ENCODE results near the gene CHCHD4.
"Not testable (repeated sequence)": the region's sequence is repeated elsewhere in the genome, so short reads cannot be mapped to it uniquely, and the experiment has no call there.

The CHCHD4 gene

DNA sequence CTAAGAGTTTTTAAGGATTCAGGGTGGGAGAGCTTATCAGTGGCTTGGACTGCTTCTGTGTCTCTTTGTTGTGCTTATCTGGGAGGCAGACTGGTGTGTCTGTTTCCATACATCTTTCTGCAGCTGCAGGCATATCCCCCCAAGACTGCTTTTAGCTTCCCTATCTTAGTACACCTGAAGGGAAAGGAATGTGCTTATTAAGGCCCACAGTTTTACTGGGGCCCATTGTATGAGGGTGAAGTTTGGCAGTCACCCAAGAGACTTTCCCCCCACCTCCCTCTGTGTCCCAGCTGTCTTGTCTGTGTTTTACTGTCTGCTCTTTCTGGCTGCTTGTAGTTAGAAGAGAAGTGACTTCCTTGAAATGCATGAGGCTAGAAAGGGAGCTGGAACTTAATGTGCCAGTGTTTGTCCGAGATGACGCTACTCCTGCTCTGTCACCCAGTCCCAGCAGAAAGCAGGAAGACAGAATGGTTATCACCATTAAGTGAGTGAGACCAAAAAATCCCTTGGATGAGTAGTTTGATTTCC is 3.7 kb downstream of the CHCHD4 start:
- in situ Hi-C loops (cut with MboI; ENCODE audit: low sequenced_read_pairs) = not testable (repeated sequence)

DNA sequence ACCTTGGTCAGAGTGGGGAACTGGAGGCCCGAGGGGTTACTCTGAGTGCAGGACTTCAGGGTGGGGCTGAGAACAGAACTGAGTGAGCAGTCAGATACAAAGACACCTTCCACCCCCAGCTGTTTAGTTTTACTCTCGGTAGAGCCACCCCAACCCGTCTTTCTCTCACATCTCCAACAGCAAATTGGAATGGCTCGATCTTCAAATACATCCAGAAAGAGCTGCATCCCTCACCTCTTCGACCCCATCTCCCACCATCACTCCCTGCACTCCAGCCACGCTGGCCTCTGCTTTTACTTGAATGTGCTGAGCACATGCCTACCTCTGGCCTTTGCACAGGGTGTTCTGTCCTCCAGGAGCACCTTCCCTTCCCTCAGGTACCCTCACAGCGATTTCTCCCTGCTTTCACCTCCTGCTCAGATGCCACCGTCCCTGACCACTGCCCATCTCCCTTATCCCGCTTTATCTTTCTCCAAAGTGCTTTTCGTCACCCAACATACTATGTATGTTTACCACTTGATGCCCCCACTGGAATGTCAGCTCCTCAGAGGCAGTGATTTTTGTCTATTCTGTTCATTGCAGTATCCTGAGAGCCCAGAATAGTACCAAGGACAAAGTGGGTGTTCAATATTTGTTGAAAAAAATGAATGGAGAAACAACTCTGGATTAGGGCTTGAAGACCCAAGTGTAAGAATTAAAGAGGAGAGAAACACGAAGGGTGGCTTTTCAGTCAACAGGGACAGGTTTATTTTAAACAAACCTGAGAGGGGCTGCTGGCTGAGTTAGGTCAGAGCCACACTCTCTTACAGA is 4.4 kb downstream of the CHCHD4 start:
- in situ Hi-C loops (cut with MboI; ENCODE audit: low sequenced_read_pairs) = no loop called here

DNA sequence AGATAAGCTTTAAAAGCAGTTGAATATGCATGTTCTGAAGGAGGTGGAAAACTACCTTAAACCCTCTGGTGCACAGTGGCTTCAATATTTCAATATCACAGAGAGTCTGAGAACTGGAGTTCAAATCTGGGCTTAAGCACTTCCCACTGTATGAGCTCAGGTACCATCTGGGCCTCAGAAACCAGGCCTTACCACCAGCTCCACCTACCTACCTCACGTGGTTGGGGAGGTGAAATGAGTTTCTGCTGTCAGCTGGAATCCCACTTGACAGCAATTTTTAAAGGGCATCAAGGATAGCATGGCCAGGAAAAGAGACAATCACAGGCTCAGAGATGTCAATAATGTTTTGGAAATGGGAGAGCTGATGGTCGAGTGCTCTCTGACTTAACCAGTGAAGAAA is 5.0 kb downstream of the CHCHD4 start:
- in situ Hi-C loops (cut with MboI; ENCODE audit: low sequenced_read_pairs) = no loop called here

DNA sequence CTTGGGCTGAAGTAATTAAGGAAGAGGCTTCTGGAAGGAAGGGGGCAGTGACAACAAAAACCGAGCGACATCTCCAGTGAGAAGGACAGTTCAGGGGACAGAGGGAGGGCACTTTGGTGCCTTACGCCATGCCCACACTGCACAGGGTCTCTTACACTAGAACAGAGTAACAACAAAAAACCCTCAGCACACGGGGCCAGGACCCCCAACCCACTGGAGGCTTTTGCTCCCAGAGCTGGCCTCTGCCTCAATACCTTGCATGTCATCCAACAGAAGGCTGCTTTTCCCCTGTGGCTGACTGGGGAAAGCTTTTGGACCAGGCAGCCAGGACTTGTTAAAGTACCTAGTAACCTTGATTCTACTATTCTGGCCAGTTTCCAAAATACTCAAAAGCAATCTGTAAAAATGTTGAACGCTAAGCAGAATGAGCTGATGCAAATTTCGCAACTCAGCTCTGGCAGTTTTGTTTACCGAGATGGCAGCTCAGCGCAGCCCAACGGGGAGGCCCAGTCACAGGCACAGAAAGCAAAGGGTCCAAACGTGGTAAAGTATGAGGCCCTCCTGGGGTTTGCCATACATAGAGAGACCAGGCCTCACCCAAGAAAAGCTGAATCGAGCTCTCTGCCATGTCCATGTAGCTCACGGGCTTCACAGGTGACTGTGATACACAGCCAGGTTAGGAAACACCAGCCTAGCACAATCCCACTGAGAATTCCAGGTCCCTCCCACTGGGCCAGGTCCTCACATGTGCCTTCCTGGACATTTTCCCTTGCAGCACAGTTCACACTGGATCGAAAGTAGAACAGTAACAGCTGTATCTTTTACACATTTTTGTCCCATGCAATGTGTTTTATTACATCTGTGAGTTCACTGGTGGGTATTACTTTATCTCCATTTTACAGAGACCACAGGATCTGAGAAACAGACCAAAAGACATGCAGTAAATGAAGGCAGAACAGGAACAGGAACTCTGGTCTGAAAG is 6.0 kb downstream of the CHCHD4 start:
- in situ Hi-C loops (cut with MboI; ENCODE audit: low sequenced_read_pairs) = no loop called here

DNA sequence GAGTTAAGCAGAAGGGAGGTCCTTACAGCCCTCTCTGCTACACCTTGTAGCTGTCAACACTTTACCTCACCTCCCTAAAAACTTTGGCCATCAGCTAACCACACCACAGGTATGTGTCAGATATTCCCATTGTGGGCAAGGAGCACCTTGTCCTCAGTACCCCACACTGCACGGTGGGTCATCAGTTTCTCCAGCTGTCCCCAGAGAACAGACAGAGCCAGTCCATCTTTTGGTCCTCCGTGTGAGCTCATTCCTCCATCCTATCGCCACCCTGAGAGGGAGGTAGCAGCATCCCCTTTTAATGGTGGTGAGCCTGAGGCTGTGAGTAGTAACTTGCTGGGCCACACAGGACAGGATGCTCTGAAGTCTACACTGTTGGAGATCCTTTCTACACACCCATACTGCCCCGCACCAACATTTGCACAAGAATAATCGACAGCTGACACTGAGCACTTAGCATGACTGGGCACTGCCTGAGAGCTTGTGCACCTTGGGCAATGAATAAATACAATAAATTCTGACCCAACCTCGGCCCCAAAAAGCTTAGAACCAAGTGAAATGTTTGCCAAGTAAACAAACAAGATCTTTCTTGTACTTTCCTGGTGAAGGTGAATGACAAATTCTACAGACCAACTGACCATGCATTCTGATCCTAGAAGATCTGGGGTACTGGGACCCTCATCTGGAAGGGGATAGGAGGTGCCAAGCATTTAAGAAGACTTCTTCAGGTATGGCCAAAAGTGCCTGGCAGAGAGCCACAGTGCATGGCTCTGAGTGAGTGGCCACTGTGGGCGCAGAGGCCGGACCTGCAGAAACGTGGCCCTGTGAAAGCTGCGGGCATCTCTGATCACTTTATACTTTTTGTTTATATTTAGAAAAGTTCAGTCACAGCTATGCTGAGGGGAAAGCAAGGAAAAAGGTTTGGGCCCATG is 6.9 kb downstream of the CHCHD4 start:
- in situ Hi-C loops (cut with MboI; ENCODE audit: low sequenced_read_pairs) = no loop called here

DNA sequence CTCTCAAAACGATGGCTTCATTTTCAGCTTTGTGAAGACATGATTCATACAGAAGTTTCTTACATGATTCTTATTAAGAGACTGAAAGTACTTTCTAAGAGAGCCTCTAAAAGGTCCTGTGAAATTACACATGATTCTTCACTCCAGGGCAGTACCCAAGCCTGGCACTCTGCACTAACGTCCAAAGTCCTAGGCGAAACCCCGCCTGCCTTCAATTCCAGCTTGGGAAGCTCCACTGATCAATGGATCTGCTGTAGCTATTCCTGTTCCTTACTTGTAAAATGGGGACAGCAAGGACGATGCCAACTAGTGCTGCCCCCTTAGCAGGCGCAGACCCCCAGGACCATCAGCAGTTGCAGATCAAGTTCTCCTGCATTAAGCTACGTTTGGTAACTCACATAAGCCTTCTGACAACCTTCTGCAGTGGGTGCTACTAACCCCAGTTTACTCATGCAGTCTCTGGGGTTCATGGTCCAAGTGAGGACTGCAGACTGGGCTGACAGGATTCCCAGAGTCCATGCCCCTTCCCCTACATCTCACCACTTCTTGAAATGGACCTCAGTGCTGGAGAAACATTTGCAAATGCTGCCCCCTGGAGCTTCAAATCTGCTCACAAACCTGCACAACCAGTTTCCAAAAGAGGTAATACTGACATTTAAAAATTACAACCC is 10.6 kb downstream of the CHCHD4 start:
- in situ Hi-C loops (cut with MboI; ENCODE audit: low sequenced_read_pairs) = no loop called here

DNA sequence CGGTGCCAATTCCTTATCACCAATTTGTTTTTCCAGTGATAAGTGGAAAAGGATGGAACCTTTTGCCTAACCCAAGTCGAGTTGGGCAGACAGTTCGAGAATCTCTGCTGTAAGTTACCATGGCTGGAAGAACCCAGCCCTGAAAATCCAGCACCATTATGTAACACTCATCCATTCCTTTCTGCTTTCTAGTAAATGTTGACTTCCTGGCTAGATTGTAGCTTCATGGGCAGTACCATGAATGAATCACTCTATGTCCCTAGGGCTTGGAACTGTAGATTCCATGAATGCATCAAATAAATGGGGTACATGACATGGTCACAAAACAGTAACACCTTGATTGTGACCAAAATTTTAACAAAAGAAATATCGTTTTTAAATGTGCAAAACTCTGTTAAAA is 14.0 kb downstream of the CHCHD4 start:
- in situ Hi-C loops (cut with MboI; ENCODE audit: low sequenced_read_pairs) = no loop called here

DNA sequence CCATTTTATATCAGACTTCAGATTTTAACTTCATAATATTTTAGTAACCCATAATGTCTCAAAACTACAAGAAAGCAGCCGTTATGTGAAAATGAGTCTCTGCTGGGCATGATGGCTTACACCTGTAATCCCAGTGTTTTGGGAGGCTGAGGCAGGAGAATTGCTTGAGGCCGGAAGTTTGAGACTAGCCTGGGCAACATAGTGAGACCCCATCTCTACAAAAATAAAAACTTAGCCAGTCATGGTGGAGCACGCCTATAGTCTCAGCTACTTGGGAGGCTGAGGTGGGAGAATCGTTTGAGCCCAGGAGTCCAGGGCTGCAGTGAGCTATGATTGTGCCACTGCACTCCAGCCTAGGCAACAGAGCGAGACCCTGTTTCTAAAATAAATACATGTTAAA is 14.8 kb downstream of the CHCHD4 start:
- in situ Hi-C loops (cut with MboI; ENCODE audit: low sequenced_read_pairs) = not testable (repeated sequence)

DNA sequence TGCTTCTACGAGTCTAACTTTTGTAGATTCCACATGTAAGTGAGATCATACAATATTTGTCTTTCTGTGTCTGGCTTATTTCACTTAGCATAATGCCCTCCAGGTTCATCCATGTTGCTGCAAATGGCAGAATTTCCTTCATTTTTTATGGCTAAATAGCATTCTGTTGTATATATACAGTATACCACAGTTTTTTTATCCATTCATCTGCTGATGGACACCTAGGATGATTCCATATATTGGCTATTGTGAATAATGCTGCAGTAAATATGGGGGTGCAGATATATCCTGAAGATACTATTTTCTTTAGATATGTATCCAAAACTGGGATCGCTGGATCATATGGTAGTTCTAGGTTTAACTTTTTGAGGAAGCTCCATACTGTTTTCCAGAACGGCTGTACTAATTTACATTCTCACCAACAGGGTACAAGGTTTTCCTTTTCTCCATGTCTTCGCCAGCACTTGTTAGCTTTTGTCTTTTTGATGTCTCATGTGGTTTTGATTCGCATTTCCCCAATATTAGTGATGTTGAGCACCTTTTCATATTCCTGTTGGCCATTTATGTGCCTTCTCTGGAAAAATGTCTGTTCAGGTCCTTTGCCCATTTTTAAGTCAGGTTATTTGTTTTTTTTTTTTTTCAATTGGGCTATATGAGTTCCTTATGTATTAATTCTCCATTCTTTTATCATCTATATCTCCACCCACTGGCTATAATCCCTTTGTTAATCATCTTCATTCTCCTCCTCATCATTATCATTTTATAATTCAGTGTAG is 26.9 kb downstream of the CHCHD4 start:
- in situ Hi-C loops (cut with MboI; ENCODE audit: low sequenced_read_pairs) = no loop called here

DNA sequence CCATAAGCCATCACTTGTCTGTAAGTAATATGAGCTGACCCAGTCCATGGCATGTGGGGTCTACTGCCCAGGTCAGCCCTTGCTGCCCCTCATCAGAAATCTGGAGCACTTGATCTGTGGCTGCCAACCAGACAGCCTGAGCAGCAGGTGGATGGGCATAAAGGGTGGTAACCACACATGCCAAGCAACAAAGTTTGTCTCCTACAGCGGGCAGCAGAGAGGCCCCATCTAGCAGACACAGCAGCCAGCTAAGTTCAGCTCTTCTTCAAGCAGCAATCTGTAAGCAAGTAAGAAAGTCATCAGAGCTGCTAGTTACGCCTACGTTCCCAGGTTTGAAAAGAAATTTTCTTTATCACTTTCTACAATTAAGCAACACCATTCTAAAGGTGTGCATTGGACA is 27.9 kb downstream of the CHCHD4 start:
- in situ Hi-C loops (cut with MboI; ENCODE audit: low sequenced_read_pairs) = no loop called here

DNA sequence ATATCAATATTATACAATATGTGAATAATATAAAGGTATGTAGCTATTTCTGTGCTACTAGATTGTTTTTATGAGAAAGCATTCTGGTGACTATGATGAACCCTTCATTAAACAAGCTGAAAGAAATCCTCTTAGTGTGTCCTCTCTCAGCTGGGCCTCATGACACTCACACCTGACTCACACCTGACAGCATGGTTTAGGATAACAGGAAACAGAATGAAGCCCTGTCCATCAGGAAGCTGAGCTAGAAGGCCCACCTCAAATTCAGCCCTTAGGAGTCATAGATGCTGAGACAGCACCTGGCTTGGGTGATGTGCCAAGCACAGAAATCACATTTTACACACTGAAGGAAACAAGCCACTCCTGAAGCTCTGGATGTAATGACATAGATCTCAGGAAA is 30.8 kb downstream of the CHCHD4 start:
- in situ Hi-C loops (cut with MboI; ENCODE audit: low sequenced_read_pairs) = no loop called here

DNA sequence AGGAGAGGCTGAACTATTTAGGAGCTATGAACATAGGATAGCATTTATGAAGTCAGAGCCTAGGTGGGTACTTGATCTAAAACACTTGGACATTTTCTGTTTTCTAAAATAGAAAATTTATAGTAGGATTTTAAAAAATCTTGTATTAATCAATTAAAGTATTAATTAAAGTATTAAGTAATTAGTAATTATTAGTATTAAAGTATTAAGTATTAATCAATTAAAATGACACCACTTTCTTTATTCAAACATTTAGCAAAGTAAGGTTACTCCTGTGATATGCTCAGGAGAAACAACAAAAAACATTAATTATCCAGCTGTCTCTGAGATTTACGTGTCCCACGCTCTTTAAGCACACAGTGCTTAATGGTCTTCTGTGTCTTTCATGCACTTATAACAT is 32.2 kb downstream of the CHCHD4 start:
- in situ Hi-C loops (cut with MboI; ENCODE audit: low sequenced_read_pairs) = no loop called here

DNA sequence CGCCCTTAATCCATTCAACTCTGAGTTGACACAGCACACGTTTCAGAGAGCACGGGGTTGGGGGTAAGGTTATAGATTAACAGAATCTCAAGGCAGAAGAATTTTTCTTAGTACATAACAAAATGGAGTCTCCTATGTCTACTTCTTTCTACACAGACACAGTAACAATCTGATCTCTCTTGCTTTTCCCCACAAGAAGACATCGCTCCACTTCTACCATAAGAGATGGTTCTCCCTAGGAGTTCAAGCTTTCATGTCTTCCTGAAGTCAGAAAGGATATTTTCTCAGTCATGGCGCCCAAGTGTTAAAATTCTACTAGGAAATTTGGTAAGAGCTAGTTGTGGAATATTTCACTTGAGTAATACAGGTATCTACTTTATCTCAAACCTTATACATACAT is 32.7 kb downstream of the CHCHD4 start:
- in situ Hi-C loops (cut with MboI; ENCODE audit: low sequenced_read_pairs) = not testable (repeated sequence)

DNA sequence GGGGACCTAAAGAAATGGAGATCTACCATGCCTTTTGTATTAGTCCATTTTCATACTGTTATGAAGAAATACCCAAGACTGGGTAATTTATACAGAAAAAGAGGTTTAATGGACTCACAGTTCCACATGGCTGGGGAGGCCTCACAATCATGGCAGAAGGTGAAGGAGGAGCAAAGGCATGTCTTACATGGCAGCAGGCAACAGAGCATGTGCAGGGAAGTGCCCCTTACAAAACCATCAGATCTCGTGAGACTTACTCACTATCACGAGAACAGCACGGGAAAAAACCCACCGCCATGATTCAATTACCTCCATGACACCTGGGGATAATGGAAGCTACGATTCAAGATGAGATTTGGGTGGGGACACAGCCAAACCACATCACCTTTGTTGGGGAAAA is 37.2 kb downstream of the CHCHD4 start:
- in situ Hi-C loops (cut with MboI; ENCODE audit: low sequenced_read_pairs) = not testable (repeated sequence)

DNA sequence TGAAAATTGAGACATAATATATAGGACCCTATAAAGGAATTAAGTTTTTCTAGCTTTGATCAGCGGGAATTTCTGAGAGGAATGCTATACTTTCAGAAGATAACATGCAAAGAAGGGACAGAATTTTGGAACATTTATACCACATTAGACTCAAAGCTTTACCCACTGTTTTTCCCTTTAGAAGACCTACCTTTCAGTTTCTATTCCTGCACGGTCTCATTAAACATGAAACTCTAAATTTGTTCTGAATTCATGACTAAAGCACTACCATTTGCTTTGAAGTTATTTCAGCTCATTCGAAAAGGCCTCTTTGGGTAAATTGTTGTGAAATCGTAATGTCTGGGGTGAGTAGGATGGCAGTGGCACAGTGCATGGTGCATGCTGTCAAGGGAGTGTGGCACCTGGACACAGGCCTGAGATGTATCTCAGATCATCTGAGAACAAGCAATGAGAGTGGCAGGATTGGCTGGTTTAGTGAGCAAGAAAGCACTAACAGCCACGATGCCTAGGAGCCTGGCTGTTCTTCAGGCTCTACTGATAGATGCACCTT is 42.5 kb downstream of the CHCHD4 start:
- in situ Hi-C loops (cut with MboI; ENCODE audit: low sequenced_read_pairs) = no loop called here

DNA sequence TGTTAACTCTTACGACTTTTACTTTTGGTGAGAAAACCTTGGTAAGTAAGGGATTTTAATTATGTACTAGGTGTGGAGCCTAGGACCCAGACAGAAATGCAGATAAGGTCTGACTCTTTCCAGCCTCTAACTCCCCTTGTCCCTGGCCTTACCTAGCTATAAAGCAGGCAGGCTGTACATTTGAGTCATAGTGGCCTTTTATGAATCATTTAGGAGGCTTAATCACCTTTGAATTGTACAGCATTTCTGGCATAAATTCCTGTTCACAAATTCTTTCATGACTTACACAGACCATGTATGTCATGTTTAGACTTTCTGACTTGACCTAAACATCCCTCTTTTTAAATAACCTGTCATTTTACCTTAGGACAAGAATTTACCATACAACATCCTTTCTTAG is 47.4 kb downstream of the CHCHD4 start:
- in situ Hi-C loops (cut with MboI; ENCODE audit: low sequenced_read_pairs) = no loop called here

DNA sequence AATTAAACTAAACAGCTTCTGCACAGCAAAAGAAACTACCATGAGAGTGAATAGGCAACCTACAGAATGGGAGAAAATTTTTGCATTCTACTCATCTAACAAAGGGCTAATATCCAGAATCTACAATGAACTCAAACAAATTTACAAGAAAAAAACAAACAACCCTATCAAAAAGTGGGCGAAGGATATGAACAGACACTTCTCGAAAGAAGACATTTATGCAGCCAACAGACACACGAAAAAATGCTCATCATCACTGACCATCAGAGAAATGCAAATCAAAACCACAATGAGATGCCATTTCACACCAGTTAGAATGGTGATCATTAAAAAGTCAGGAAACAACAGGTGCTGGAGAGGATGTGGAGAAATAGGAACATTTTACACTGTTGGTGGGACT is 49.4 kb downstream of the CHCHD4 start:
- in situ Hi-C loops (cut with MboI; ENCODE audit: low sequenced_read_pairs) = not testable (repeated sequence)

DNA sequence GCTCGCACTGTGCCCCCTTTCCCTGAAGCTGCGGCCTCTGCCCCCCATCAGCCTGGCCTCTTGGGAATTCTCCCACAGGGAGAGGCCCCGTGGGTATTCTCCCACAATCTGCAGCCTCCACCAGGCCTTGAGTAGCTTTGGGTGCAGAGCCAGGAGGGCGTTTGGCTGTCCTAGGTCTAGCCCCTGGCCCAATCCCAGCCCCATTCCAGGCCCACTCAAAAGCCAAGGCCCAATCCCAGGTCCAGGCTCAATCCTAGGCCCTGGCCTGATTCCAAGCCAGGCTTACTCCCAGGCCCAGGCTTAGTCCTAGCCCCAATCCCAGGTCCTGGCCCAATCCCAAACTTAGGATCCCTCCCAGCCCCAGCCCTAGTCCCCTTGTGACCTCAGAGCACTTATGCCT is 59.8 kb downstream of the CHCHD4 start:
- in situ Hi-C loops (cut with MboI; ENCODE audit: low sequenced_read_pairs) = no loop called here

DNA sequence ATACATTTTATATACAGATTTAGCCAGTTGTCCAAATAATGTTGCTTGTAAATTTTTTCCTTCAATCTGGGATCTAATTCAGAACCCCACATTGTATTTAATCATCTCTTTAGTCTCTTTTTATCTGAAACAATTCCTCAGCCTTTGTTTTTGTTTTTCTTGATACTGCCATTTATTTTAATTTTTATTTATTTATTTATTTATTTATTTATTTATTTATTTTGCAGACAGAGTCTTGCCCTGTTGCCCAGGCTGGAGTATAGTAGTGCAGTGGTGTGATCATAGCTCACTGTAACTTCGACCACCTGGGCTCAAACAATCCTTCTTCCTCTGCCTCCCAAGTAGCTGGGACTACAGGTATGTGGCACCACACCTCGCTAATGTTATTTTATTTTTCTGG is 61.5 kb downstream of the CHCHD4 start:
- in situ Hi-C loops (cut with MboI; ENCODE audit: low sequenced_read_pairs) = no loop called here

Measured in HL-60/S4 treated with retinoic acid at 250 ng/mL for 4 days and 3 days (cell line).